ES-I3 (cell line): ENCODE measurements around the gene NCAPH2.
A peak's percentile ranks its signal among the peaks of the same experiment; 100 is the strongest.
"Not testable (repeated sequence)": the region's sequence is repeated elsewhere in the genome, so short reads cannot be mapped to it uniquely, and the experiment has no call there.

Experiments used
- H3K36me3 ChIP-seq: 2 replicates; pipeline ENCODE4 v1.6.1; 2013; ENCODE audit warnings: mild to moderate bottlenecking, low read length, control low read depth, moderate library complexity; ENCODE audit not compliant: insufficient read depth
- H3K4me1 ChIP-seq: 2 replicates; pipeline ENCODE4 v1.6.1; 2013; ENCODE audit warnings: mild to moderate bottlenecking, control low read depth, low read length; ENCODE audit not compliant: insufficient read depth
- H3K9ac ChIP-seq: 2 replicates; pipeline ENCODE4 v1.6.1; 2013; ENCODE audit warnings: low read depth, mild to moderate bottlenecking, low read length, moderate library complexity
- H3K9me3 ChIP-seq: 2 replicates; pipeline ENCODE4 v1.6.1; 2013; ENCODE audit warnings: mild to moderate bottlenecking, low read length, moderate library complexity; ENCODE audit not compliant: control insufficient read depth, insufficient read depth

The NCAPH2 gene

DNA sequence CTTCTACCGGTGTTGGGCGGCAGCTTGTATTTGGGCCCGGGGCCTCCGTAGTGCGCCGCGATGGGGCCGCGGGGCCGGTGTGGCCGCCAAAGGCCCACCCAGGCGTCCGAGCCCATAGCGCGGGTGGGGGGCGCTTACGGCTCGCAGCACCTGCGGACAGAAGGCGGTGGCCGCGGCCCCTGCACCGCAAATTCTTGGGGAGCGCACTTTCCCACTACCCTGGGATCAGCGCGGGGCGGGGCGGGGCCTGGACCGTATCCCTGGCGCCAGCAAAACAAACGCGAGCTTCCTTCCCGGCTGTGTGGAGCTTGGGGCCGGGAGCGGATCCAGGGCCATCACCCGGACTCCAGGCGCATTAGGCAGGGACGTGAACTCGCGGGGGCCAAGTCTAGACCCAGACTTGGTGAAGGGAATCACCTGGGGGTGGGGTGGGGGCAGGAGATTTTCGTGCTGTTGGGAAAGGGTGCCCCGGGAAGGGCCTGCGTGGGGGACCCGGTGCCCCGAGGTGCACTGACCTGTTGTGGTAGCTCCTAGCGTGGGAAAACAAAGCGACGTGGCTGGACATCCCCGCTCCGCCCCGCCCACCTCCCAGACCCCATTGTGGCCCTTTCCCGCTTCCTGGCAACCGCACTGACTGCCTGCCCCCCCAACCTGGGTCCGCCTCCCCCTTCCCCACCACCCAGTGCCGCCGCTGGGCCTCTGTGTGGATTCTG lies 24.1 kb downstream of the NCAPH2 start:
- Histone ChIP-seq H3K9me3 (no peaks in the 10 kb centered on the region), H3K36me3 (no peaks in the 10 kb centered on the region), H3K9ac (peak overlapping the region; percentile 66; the same call in 1 of the 2 replicates), H3K4me1 (no peaks in the 10 kb centered on the region)

- Histone ChIP-seq H3K9me3 (no peaks in the 10 kb centered on the region), H3K36me3 (no peaks in the 10 kb centered on the region), H3K4me1 (no peaks in the 10 kb centered on the region), H3K9ac (no peak overlapping the region)
These were observed 25.1 kb downstream of the NCAPH2 start for GRCh38 chr22:50532824-50533796.

DNA sequence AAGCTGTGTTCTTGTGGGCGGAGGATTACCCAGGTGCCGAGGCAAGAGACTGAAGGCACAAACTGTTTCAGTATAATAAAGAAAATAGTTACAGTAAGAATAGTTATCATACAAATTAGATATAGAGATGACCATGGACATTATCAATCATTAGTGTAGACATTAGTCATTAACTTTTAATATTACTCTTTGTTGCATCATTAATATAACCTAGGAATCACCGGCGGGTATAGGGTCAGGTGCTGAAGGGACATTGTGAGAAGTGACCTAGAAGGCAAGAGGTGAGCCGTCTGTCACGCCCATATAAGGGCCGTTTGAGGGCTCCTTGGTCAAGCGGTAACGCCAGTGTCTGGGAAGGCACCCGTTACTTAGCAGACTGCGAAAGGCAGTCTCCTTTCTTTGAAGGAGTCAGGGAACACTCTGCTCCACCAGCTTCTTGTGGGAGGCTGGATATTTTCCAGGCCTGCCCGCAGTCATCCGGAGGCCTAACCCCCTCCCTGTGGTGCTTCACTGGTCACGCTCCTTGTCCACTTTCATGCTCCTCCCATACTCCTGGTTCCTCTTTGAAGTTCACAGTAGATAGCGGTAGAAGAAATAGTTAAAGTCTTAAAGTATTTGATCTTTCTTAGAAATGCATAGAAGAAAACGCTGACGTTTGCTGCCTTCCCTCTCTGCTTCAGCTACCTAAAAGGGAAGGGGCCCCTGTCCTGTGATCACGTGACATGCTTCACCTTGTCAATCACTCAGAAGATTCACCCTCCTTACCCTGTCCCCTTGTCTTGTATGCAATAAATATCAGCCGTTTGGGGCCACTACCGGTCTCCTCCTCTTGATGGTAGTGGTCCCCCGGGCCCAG lies 26.1 kb downstream of the NCAPH2 start:
- H3K36me3 ChIP-seq, H3K9ac ChIP-seq, H3K9me3 ChIP-seq, H3K4me1 ChIP-seq: not testable (repeated sequence)

DNA sequence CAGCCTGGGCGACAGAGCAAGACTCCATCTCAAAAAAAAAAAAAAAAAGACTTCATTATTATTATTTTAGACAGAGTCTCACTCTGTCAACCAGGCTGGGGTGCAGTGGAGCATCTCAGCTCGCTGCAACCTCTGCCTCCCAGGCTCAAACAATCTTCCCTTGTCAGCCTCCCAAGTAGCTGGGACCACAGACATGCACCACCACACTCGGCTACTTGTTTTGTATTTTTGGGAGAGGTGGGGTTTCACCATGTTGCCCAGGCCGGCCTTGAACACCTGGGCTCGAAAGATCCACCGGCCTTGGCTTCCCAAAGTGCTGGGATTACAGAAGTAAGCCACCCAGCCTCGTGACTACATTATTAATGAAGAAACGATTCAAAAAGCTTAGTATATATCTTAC lies 27.1 kb downstream of the NCAPH2 start:
- H3K36me3 ChIP-seq = no peaks in the 10 kb centered on the region
- no peaks in the 10 kb centered on the region for H3K4me1 ChIP-seq
- H3K9ac ChIP-seq = no peak overlapping the region
- no peaks in the 10 kb centered on the region; the same call in 1 of the 2 replicates for H3K9me3 ChIP-seq

DNA sequence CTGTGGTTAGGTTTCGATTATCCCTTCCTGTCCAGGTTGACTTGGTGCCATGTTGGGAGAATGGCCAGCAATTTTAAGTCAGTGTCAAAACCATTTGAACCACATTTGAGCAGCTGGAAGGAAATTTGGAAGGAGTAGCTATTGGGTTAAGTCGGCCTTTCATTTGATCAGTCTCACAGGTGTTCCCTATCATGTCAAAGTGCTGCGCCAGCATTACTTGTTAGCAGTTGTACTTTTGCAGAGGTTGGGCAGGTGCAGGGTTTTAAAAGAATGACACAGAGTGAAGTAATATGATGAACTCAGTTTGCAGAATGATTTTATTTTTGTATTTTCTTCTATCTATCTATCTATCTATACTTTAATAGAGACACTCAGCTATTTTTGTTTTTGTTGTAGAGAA lies 28.2 kb downstream of the NCAPH2 start:
- no peaks in the 10 kb centered on the region; the same call in 1 of the 2 replicates for H3K9me3 ChIP-seq
- H3K4me1 ChIP-seq = no peaks in the 10 kb centered on the region
- no peaks in the 10 kb centered on the region for H3K36me3 ChIP-seq
- no peak overlapping the region for H3K9ac ChIP-seq

GRCh38 chr22:50537765-50538164 lies 29.7 kb downstream of the NCAPH2 start:
- H3K36me3 ChIP-seq = no peaks in the 10 kb centered on the region
- no peak overlapping the region for H3K9ac ChIP-seq
- no peaks in the 10 kb centered on the region; the same call in 1 of the 2 replicates for H3K9me3 ChIP-seq
- H3K4me1 ChIP-seq = no peaks in the 10 kb centered on the region

DNA sequence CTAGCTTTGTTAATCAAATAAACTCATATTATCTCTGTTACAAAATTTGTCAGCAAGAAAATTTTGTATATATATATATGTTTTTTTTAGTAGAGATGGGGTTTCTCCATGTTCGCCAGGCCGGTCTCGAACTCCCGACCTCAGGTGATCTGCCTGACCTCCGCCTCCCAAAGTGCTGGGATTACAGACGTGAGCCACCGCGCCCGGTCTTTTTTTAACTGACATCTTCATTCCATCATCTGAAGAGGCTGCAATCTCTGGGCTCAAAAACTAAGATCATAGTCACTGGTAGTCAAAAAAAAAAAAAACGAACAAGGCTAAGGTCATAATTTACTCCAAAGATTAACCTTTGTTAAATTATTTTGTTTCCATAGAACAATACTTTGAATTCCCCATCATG lies 32.4 kb downstream of the NCAPH2 start:
- Histone ChIP-seq H3K36me3 (no peaks in the 10 kb centered on the region), H3K4me1 (no peaks in the 10 kb centered on the region), H3K9ac (no peak overlapping the region), H3K9me3 (no peaks in the 10 kb centered on the region; the same call in 1 of the 2 replicates)

GRCh38 chr22:50541667-50542026 lies 33.6 kb downstream of the NCAPH2 start:
- H3K36me3 ChIP-seq, H3K9ac ChIP-seq, H3K4me1 ChIP-seq, H3K9me3 ChIP-seq: not testable (repeated sequence)

GRCh38 chr22:50542416-50542927 lies 34.4 kb downstream of the NCAPH2 start:
- no peaks in the 10 kb centered on the region for H3K36me3 ChIP-seq
- no peak overlapping the region for H3K9ac ChIP-seq
- H3K9me3 ChIP-seq = no peaks in the 10 kb centered on the region; the same call in 1 of the 2 replicates
- no peaks in the 10 kb centered on the region for H3K4me1 ChIP-seq

- no peaks in the 10 kb centered on the region for H3K9me3 ChIP-seq
- H3K4me1 ChIP-seq = no peaks in the 10 kb centered on the region
These were observed 36.2 kb downstream of the NCAPH2 start for GRCh38 chr22:50544078-50544745.

GRCh38 chr22:50544746-50545253 lies 36.8 kb downstream of the NCAPH2 start:
- H3K36me3 ChIP-seq = no peaks in the 10 kb centered on the region
- no peaks in the 10 kb centered on the region for H3K9me3 ChIP-seq
- no peaks in the 10 kb centered on the region for H3K4me1 ChIP-seq
- no peak overlapping the region for H3K9ac ChIP-seq

More at GRCh38 chr22:50544078-50544745, 36.2 kb downstream of the NCAPH2 start:
- Histone ChIP-seq H3K36me3 (no peaks in the 10 kb centered on the region), H3K9ac (peak overlapping the region; percentile 53; the same call in 1 of the 2 replicates)

DNA sequence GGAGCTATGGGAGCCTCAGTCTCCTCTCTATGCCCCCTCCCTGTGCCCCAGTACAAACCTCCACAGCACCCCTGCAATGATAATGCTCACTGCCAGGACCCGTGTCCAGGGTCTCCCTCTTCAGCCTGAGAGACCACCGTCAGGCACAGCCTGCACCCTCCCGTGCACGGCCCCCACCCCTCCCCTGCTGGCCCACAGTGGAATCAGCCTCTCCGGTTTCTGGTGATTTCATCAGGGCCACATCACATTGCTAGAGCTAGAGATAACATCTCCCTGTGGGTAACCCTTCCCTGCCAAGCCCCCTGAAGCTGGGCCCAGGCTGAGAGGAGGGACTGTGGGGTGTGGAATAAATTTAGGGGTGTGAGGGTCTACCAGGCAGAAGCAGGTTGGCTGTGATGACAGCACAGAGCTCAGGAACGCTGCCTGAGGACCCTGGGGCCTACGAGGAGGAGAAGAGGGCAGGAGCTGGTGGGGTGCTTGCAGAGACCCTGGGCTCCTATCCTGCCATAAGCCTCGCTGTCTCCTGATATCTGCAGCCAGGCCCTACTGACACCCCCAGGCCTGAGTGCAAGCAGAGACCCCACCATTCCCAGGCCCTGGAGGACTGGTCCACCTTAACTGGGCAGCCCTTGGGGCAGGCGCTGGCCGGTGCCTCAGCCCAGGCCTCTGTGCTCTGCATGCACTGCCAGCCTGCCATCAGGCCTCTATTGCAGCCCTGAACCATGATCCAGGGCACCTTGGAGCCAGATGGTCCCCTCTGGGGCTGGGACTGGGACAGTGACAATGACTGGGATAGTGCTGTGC lies 37.7 kb downstream of the NCAPH2 start, which contains the start of gene KLHDC7B:
TSS of gene KLHDC7B (plus strand) at position 378 of the 804 bp plus-strand sequence. CDS start at position 723, 345 bp downstream.
- Histone ChIP-seq H3K4me1 (no peaks in the 10 kb centered on the region), H3K9me3 (no peaks in the 10 kb centered on the region), H3K9ac (no peak within 1 kb of the TSS), H3K36me3 (no peaks in the 10 kb centered on the region)
